Posterior cingulate gyrus (tissue), 11 donors: ENCODE measurements around the gene CTIF.

Experiments used
- DNase-seq, 10 donors: peaks; one replicate each; pipeline versions ENCODE4 v3.0.0 to v3.0.0-alpha.2; 2020 to 2021; ENCODE audit warnings: mixed read lengths in 3 of 10
- intact Hi-C: fragments of 100-400 bp; cut with DNase I; formaldehyde crosslinking; loops from one replicate; pipeline ENCODE4 v1.15.1; 2023

The CTIF gene

DNA sequence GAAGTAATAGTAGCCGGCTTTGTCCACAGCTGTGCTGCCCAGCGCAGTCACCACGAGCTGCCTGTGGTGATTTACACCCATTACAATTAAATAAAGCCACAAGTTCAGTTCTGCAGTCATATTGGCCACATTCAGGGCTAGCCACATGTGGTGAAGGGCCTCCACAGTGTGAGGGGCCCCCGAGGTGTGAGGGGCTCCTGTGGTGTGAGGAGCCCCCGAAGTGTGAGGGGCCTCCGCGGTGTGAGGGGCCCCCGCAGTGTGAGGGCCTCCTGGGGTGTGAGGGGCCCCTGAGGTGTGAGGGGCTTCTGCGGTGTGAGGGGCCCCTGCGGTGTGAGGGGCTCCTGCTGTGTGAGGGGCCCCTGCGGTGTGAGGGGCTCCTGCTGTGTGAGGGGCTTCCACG, 191.2 kb downstream of the CTIF start:
- intact Hi-C loops, result no loop called here
- peak in 1 of 10 donors; percentile 53 for DNase-seq

DNA sequence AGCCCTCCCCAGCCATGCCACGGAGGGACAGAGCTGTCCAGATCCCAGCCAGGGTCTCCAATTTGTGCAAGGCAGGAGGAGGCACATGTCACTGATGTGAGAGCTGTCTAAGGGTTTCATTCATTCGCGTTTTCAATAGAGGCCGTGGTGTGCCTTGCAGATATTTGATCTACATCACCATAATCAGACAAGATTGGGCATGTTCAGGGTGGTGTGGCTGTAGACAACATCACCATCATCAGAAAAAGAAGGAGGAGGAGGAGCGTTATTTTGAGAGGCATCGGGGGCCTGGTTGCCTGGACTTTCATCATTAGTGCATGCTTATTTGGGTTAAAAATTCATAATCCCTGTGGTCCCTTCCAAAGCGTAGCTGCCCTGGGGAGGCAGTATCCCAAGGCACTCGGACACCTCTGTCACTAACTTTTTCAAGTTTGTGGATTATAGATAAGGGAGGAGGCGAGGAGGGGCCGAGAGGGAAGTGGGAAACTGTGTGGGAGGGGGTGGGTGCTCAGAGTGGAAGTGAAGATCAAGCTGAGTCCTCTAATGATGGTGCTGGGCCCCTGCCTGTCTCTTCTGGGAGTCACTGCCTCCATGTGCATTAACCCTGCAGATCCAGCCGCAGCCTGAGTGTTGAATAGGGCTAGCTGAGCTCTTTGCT, 194.1 kb downstream of the CTIF start:
- no peak for DNase-seq

GRCh38 chr18:48733643-48734253, 194.9 kb downstream of the CTIF start:
- DNase-seq, result peak in 8 of 10 donors; percentile 32 to 91 (median 59)
- intact Hi-C loops, result no loop called here

More for the DNA sequence above, 194.1 kb downstream of the CTIF start:
- intact Hi-C loops, result no loop called here

GRCh38 chr18:48734460-48734859, 195.6 kb downstream of the CTIF start:
- intact Hi-C loops, result no loop called here
- DNase-seq, result peak in 1 of 10 donors; percentile 12

DNA sequence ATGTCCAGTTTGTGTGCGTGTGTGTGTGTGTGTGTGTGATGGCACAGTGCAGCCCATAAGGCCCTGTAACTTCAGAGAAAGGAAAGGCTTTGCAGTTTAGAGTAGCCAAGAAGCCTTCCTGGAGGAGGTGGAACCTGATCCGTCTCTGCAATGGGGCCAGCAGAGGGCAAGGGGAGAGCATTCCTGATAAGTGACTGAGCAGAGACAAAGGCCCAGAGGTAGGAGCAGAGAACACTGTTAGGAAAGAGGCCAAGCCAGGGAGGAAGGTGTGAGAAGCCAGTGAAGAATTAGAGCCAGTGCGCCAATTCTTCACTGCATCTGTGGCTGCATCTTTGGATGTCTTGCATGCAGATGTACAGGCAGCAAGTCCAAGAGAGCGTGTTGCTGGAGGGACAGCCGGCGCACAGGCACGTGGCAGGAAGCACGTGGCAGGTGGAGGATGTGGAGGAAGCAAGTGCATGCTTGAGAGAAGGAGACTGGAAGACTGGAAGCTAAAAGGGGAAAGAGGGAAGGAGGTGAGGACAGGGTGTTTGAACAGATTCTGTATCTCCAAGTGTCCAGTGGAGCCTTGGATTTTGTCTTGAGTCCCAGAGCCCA, 196.3 kb downstream of the CTIF start:
- intact Hi-C loops, result no loop called here
- peak in 5 of 10 donors; percentile 44 to 92 (median 56) for DNase-seq

DNA sequence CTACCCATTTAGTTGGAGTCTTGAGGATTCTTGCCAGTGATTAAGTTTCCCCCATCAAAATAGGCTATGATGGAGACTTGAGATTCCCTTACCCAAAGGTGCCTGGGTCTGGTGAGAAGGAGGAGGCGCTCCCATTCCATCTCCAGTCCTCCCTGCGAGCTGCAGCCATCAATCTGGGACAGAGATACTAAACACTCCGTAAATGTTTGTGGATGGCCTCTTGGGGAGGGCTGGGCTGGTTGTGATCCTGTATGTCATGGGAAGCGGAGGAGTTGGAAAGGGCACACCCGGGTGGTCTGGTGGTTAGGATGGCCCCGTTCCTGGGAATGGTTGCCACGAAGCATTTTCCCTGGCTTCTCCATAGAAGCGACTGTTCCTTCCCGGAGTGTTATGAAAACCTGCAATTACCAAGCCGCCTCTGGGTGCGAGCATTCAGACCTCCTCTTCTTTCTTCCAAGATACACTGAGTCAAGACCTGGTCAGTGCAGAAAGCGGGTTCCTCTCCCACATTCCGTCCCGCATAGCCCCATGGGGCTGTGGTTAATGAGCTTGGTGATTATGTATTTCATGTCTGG, 196.9 kb downstream of the CTIF start:
- DNase-seq, result peak in 1 of 10 donors; percentile 54
- intact Hi-C loops, result no loop called here

DNA sequence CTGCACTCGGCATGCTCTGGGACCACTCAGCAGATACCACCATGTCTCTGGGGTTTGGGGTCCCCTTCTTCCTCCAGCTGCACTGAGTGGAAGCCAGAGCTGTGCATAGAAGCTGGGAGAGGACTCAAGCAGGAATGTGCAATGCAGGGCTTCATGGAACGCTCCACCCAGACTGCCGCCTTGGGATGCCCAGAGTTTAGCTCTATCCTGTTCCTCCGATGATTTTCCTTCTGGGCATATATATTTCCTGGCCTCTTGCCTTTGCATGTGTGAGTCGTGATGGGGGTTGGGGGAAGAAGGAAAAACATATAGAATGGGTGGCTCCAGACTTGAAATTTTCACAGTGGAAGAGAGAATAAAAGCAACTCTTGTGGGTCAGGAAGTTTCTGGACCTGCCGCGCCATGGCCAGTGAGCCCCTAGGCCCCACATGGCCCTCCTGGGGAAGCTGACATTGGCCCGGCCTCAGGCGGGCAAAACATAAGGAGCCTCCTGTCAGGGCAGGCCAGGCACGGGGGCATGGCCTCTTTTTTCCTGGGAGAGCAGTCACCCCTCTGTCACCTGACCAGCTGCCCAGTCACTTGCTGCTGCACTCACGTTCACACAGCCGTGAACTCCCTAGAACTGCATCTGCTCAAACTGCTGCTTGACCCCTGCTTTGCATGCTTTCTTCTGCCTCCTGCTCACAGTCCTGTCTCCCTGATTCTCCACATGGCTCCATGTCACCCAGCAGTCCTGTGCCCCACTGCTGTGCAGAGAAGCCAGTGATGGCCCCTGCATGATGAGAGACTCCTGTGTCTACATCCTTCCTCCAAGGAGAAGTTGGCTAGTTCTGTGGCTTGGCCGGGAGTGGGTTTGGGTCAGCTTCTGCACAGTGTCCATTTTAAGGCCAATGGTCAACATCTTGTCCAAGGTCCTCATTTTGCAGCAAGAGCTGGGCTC, 197.8 kb downstream of the CTIF start:
- intact Hi-C loops, result no loop called here
- peak in 1 of 10 donors; percentile 77 for DNase-seq

DNA sequence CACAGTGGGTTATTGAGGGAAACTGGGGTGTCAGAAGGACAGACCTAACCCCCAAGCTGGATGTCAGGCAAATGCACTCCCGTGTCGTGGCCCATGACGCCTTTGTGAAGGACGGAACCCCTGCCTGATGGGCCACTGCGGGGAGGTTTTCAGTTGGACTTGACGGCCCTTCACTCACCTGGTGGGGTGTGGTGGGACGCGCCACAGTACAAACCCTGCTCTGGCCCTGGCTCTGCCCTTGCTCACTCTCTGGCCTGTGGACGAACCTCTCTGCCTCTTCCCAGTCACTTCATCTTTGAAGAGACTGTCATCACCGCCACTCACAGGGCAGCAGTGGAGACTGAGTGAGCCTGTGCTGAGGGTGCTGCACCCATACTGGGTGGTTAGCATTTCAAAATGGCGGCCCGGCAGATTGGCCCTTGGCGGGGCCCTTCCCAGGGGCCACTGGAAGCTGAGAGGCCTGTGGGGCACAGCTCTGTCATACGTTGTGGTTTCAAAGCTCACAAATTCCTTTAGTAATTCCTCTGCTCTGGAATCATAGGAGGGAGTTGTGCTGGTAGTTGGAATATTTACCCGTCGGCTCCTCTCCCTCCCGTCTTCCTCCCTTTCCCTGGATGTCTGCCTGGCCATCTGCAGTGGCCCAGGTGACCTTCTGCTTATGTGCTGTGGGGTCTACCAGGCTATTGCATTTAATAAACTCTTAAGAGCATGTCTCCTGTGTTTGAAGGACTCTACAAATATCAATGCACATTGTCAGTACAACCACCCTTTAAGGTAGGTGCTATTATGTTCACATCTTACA, 200.6 kb downstream of the CTIF start:
- intact Hi-C loops, result no loop called here
- peak in 1 of 10 donors; percentile 72 for DNase-seq

- intact Hi-C loops, result no loop called here
- peak in 1 of 10 donors; percentile 52 for DNase-seq
Observed at GRCh38 chr18:48740068-48740440, 201.2 kb downstream of the CTIF start.

DNA sequence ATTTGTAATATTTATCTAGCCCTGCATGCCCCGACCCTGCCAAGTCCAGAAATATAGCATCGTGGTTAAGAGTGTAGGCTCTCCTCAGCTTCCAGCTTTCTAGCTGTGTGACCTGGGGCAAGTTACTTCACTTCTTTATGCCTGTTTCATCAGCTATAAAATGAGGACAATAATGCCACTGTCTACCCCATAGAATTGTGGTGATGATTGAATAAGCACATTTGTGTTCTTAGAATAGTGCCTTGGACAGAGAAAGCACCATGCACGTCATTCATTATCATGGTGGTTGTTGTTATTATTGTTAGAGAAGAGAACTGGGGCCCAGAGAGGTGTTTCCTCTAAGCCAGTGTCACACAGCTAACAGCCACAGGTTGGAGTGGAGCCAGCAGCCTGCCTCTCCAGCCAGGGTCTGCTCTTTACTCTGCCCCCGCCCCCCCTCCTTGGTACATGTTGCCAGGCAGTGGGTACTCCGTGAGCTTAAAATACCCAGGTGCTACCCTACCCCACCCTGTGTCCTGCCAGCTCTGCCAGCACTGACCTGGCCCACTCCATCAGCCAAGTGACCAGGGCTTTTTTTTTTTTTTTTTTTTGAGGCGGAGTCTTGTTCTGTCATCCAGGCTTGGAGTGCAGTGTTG, 202.1 kb downstream of the CTIF start:
- peak in 1 of 10 donors; percentile 12 for DNase-seq
- intact Hi-C loops, result no loop called here

DNA sequence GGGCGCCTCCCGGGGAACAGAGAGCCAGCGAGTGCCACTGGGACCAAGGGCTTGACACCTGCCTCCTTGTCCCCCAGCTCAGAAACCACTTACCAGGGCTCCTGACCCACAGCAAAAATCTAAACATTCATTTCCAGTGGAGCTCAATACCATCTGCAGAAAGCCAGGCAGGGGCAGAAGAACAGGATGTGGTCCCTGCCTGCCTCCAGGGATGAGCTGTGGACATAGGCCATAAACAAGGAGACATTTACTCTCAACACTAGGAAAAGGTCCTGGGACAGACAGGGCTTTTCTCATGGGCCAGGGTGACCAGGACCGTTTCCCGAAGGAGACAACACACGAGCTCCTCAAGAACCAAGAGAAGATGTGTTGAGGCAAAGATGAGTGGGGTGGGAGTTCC, 203.0 kb downstream of the CTIF start:
- peak in 1 of 10 donors; percentile 32 for DNase-seq
- intact Hi-C loops, result no loop called here

- intact Hi-C loops, result no loop called here
- peak in 1 of 10 donors; percentile 26 for DNase-seq
Observed at GRCh38 chr18:48742304-48742703, 203.5 kb downstream of the CTIF start.

DNA sequence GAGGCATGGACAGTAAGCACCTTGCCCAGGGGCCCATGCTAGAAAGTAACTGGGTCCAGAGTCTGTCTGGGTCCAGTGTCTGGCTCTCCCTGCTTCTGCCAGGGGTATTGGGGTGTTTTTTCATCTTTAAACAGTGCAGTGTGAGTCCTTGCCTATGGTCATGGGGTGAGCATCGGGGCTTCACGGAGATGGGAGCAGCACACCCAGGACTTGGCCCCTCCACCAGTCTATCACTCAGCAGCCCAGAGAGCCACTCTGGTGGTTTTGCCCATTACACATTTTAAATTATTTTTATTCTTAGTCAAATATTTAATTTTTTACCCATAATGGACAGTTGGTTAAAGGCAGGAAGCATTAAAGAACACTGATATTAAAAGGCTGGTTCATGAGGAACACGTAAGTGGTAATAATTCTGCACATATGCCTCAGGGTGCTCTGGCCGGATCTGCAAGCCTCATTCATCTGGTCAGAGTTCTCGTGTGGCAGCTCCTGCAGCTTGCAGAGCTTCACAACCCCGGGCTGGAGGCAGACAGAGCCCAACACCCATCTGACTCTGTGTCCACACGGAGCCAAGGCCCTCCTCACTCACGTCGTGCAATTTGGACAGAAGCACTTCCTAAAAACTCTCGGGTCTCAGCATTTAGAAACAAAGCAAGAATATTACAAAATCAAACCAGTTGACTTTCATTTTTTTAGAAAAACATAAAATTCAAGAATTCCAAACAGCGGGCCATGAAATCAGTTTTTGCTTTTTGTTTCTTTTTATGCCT, 204.1 kb downstream of the CTIF start:
- peak in 4 of 10 donors; percentile 40 to 82 (median 65) for DNase-seq
- intact Hi-C loops, result no loop called here

DNA sequence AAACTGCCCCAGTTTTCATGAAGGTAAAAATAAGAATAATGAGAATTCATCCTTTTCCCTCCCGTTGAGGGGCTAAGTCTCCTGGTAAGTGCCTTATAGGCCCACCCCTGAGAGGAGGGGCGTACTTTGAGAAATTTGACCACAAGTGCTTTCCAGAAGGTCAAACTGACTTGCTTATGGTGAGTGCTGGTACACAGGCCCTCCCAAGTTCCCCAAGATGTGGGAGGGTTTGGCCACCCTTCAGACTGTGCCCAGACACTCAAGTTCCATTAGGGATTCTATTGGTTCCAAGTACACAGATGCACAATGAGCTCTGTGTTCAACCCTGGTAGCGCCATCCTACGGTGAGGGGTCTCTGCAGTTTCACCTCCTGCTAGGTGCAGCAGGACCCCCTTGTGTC, 205.1 kb downstream of the CTIF start:
- DNase-seq, result no peak
- intact Hi-C loops, result no loop called here

- intact Hi-C loops, result no loop called here
- no peak for DNase-seq
Observed at GRCh38 chr18:48745293-48745692, 206.5 kb downstream of the CTIF start.

DNA sequence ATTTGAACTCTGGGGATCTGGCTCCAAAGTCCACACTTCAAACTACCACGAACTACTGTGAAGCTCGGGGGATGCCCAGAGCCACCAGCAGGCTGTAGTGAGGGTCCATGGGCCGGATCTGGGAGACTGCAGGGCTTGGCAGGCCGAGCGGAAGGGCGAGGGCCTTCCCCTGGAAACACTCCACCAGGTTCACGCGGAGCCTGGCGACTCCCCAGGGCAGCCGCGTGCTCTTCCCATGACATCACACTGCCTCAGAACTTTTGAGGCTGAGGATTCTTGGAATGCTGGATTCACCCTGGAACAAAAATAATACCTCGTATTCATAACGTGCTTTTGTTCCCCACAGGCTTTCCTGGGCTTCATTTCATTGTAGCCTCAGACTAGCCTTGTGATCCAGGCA, 210.9 kb downstream of the CTIF start:
- peak in 2 of 10 donors; percentile 40 to 63 for DNase-seq

GRCh38 chr18:48750485-48751175, 211.8 kb downstream of the CTIF start:
- peak in 2 of 10 donors; percentile 54 to 60 for DNase-seq
- intact Hi-C loops, result no loop called here

More for the DNA sequence above, 210.9 kb downstream of the CTIF start:
- intact Hi-C loops, result no loop called here
